Eye (tissue), 1 donor: ENCODE measurements around the gene MYLK.
"Not testable (repeated sequence)": the region's sequence is repeated elsewhere in the genome, so short reads cannot be mapped to it uniquely, and the experiment has no call there.

Source experiments
- DNase-seq: peaks from one replicate; pipeline ENCODE4 v3.0.0-alpha.2; 2015

Gene MYLK

DNA sequence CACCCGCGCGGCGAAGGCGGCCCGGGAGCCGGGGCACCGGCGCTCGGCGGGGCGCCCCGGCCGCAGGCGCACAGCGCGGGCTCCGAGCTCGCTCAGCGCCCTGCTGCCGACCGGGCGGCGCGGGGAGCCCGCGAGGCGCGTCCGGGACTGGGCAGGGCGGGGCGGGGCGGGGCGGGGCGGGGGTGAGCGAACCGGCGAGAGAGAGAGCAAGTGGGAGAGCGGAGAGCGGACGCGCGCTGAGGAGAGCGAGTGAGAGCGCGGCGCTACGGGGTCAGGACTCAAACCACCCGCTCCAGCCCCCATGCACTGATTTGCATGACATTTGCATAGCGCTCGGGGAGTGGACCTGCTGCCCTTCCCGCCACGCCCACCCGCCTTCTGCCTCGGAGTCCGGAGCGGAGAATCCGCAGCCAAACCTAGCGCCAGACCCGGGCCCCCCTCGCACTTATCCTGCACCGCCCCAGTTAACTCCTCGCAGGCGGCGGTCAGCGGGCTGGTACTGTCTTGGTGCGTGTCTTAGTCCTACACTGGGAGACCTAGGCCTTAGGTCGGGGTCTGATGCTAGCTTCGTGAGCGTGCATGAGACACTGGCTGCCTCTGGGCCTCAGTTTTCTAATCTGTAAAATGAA, at the start of gene MYLK:
Gene MYLK (minus strand): TSS at position 130 of the 629 bp plus-strand sequence. CDS start 90,491 bp downstream, outside the sequence.
- peak; percentile 92 for DNase-seq

- DNase-seq, result no peak
These were observed 46.3 kb upstream of the MYLK start for GRCh38 chr3:123930445-123930844.

DNA sequence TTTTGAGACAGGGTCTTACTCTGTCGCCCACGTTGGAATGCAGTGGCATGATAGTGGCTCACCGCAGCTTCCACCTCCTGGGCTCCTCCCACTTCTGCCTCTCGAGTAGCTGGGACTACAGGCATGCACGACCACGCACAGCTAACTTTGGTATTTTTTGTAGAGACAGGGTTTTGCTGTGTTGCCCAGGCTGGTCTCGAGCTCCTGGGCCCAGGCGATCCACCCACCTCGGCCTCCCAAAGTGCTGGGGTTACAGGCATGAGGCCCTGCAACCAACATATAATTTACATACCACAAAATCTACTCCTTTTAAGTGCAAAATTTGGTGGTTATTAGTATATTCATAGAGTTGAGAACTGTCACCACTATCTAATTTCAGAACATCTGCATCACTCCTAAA, 45.2 kb upstream of the MYLK start:
- DNase-seq, result no peak

GRCh38 chr3:123926396-123926795, 42.3 kb upstream of the MYLK start:
- DNase-seq, result no peak

DNA sequence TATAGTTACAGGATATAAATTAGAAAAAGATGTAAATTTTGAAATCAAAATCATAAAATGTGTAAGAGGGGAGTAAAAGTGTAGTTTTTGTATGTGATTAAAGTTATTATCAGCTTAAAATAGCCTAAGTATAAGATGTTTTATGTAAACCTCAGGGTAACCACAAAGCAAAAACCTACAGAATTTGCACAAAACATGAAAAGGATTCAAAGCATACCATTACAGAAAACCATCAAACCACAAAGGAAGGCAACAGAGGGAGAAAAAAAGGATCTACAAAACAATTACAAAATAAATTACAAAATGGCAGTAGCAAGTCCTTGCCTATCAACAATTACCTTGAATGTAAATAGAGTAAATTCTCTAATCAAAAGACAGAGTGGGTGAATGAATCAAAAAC, 36.7 kb upstream of the MYLK start:
- DNase-seq, result no peak

- peak; percentile 28 for DNase-seq
These were observed 36.3 kb upstream of the MYLK start for GRCh38 chr3:123920383-123920782.

- DNase-seq, result no peak
These were observed 35.2 kb upstream of the MYLK start for GRCh38 chr3:123919353-123919752.

DNA sequence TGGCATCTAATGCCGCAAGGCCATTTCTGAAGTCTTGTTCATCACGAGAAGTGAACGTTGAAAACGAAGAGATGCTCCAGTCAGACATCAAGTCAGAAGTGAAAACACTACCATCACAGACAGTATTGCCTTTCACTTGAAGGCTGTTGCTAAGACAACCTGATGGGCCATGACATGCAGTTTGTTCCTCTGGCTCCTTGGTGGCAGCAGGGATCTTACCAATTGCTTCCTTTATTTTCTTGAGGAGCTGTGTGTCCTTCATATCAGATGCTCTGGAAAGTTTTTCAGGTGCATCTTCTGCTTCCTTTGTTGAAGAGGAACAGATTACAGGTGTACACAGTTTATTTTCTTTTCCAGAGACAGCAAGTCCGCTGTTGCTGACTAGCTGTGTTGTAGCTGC, 30.7 kb upstream of the MYLK start:
- DNase-seq, result no peak

DNA sequence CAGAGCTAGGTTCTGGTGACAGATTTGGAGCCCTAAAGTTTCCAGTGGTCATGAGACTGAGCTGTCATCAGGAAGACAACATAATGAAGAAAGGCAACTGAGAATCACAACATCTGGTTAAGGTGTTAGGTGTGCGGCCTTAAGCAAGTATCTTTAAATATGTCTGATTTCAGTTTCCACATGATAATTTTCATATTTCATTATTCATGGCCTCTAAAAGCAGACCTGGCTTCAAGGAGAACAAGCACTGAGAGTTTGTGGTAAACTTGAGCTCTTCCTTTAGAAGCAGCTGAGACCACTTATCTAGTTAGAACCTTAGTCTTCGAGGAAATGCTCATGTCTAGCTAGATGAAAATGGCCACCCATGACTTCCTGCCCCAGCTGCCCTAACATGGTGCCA, 25.7 kb upstream of the MYLK start:
- no peak for DNase-seq

- DNase-seq, result no peak
These were observed 23.6 kb upstream of the MYLK start for GRCh38 chr3:123907720-123908119.

DNA sequence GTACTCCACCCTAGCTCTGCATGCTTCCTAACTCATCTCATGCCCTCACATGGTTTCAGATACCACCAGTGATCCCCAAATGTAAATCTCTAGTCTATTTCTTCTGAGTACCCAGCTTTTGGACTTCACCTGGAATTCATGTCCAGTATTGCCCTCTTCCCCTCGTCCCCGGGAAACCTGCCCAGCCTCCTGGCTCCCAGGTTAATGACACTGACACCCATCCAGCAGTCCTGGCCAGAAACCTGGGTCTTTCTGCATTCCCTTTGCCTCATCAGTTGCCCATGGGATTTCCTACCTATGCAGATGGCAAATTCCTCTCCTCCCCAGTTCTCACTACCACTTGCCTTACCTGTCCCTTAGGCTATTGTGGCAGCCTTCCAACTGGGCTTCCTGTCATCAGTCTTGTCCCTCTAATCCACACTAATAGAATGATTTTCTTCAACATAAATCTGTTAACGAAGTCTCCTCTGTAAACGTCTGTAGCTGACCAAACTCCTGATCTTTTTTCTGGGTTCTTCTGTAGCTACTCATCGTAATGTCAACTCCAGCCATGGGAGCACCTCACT, 15.3 kb upstream of the MYLK start:
- DNase-seq, result no peak

GRCh38 chr3:123893012-123893411, 8.9 kb upstream of the MYLK start:
- no peak for DNase-seq

DNA sequence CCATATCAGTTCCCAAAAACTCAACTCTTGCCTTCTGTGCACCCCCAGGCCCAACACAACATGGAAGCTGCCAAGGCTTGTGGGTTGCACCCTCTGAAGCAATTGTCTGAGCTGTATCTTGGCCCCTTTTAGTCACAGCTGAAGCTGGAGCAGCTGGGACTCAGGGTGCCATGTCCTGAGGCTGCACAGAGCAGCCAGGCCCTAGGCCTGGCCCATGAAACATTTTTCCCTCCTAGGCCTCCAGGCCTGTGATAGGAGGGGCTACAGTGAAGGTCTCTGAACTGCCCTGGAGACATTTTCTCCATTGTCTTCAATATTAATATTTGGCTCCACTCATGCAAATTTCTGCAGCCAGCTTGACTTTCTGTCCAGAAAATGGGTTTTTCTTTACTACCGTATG, 8.1 kb upstream of the MYLK start:
- DNase-seq, result no peak

DNA sequence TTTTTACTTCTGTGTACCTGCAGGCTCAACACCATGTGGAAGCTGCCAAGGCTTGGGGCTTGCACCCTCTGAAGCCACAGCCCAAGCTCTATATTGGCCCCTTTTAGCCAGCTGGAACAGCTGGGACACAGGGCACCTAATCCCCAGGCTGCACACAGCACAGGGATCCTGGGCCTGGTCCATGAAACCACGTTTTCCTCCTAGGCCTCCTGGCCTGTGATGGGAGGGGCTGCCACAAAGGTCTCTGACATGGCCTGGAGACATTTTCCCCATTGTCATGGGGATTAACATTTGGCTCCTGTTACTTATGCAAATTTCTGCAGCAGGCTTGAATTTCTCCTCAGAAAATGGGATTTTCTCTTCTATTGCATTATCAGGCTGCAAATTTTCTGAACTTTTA, 6.9 kb upstream of the MYLK start:
- DNase-seq, result not testable (repeated sequence)

DNA sequence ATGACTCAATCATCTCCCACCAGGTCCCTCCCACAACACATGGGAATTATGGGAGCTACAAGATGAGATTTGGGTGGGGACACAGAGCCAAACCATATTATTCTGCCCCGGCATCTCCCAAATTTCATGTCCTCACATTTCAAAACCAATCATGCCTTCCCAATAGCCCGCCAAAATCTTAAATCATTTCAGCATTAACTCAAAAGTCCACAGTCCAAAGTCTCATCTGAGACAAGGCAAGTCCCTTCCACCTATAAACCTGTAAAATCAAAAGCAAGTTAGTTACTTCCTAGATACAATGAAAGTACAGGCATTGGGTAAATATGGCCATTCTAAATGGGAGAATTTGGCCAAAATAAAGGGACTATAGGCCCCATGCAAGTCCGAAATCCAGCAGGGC, 6.0 kb upstream of the MYLK start:
- DNase-seq, result not testable (repeated sequence)

GRCh38 chr3:123884993-123885392, 861 bp upstream of the MYLK start:
- DNase-seq, result no peak

- DNase-seq, result peak; percentile 69
These were observed 380 bp downstream of the MYLK start for GRCh38 chr3:123883701-123884202.

GRCh38 chr3:123883111-123883510, 1.0 kb downstream of the MYLK start:
- no peak for DNase-seq

- no peak for DNase-seq
These were observed 2.4 kb downstream of the MYLK start for GRCh38 chr3:123881771-123882170.

DNA sequence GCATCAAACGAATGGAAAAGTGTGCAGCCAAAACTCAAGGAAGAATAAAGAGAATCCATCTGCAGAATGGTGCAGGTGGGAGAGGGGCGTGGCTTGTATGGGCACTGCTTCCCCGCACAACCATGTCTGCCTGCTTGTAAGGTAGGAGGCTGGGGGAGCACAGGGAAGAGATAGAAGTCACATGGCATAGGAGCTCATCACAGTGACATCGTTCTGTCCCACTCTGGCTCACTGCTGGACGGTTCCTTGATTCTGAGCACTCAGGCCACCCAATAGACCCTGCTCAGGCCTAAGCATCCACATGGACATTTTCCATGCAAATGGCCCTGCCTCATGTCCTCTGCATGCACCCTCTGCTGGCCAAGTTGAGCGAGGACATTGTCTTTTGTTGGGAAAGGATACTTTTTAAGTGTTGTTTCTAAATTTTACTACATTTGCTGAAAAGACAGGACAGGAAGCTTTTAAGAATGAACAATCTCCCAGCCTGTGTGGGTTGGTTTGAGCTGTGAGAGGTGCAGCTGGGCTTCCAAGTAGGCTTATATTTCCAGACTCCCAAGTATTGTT, 3.1 kb downstream of the MYLK start:
- DNase-seq, result peak; percentile 42

DNA sequence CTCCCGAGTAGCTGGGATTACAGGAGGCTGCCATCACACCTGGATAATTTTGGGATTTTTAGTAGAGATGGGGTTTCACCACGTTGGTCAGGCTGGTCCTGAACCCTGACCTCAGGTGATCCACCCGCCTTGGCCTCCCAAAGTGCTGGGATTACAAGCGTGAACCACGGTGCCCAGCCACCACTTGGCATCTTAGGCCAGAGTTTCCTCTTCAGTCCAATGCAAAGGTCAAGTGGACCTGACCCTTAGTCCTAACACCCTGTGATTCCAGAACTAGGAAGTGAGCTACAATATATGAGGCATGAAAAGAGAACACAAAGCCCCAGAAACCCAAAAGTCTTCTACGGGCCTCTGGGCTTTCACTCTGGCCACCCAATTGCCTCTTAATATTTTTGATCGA, 5.3 kb downstream of the MYLK start:
- no peak for DNase-seq

DNA sequence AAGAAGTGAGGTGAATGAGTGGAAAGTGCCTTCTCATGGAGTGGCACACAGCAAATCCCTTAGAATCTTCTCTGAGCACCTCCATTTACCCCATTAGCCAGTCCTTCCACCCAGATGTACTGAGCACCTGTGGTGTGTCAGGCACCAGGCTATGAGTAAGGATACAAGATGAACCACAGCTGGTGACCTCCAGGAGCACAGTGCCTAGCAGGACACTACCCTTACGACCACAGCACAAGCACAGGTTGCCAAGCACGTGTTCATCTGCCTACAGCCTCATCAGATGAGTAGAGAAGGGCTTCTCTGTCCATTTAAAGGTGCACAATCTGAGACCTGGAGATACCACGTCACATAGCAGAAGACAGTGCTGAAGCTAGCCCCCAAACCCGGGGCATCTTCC, 6.2 kb downstream of the MYLK start:
- DNase-seq, result no peak

- DNase-seq, result no peak
These were observed 6.7 kb downstream of the MYLK start for GRCh38 chr3:123877466-123877865.

GRCh38 chr3:123876858-123877257, 7.3 kb downstream of the MYLK start:
- no peak for DNase-seq

GRCh38 chr3:123872621-123873020, 11.5 kb downstream of the MYLK start:
- no peak for DNase-seq
